PC-9 (cell line): ENCODE results near the gene GPC5.

ENCODE experiments used
- EZH2 ChIP-seq: fragments of 200-600 bp; sonication (generic); IDR thresholded peaks from 2 replicates; pipeline ENCODE4 v1.8.0; 2017; ENCODE audit warnings: antibody characterized with exemption, low read depth
- TF ChIP-seq, protein P1 (sequence below): fragments of 200-600 bp; sonication (generic); conservative IDR thresholded peaks from 2 replicates; pipeline ENCODE4 v1.6.1; 2017; ENCODE audit warnings: mixed run types, antibody characterized with exemption, mild to moderate bottlenecking, moderate library complexity

GRCh38 chr13:91878491-91878890 is 480.1 kb downstream of the GPC5 start:
- TF ChIP-seq, protein P1, sequence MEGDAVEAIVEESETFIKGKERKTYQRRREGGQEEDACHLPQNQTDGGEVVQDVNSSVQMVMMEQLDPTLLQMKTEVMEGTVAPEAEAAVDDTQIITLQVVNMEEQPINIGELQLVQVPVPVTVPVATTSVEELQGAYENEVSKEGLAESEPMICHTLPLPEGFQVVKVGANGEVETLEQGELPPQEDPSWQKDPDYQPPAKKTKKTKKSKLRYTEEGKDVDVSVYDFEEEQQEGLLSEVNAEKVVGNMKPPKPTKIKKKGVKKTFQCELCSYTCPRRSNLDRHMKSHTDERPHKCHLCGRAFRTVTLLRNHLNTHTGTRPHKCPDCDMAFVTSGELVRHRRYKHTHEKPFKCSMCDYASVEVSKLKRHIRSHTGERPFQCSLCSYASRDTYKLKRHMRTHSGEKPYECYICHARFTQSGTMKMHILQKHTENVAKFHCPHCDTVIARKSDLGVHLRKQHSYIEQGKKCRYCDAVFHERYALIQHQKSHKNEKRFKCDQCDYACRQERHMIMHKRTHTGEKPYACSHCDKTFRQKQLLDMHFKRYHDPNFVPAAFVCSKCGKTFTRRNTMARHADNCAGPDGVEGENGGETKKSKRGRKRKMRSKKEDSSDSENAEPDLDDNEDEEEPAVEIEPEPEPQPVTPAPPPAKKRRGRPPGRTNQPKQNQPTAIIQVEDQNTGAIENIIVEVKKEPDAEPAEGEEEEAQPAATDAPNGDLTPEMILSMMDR: no peak
- TF ChIP-seq EZH2: no peak
